Measurements from ENCODE around the gene CES2. TPM values are rescaled to one million over a fixed set of nuclear protein-coding genes. Genes with fewer than 3 reads are reported as not detected.

CES2 gene
- total and polyA plus RNA-seq, 2 of the 8 experiments (the other 6 are each of a cell fraction or from before 2014, with no cell fraction given), result 8.6 to 14.7 TPM

- TF ChIP-seq SAP30 (IDR thresholded peaks at IDR 0.05; ENCODE audit: insufficient read depth, insufficient replicate concordance, low read length) (no peak), CBX8 (IDR thresholded peaks at IDR 0.05; ENCODE audit: borderline replicate concordance, low read depth, low read length) (no peak), RFX5 (IDR thresholded peaks at IDR 0.05; ENCODE audit: borderline replicate concordance, low read depth, low read length) (no peak), JUND (IDR thresholded peaks at IDR 0.05; ENCODE audit: low read length) (no peak), RAD21 (IDR thresholded peaks at IDR 0.05 in 1 of 2, conservative IDR thresholded peaks at IDR 0.05 in 1 of 2; ENCODE audit: low read depth in 2 of 2, low read length in 2 of 2) (no peak), CBX5 (IDR thresholded peaks at IDR 0.05; ENCODE audit: low read depth, low read length) (no peak), SP2 (IDR thresholded peaks at IDR 0.05; ENCODE audit: low read length) (no peak), ATF3 (IDR thresholded peaks at IDR 0.05; ENCODE audit: insufficient read depth, low read depth, low read length) (no peak)
Observed at GRCh38 chr16:66975302-66975893, 40.1 kb downstream of the CES2 start (continued).

All from H1 (cell line).